Hematopoietic multipotent progenitor cell treated with erythropoietin and hydrocortisone succinate and interleukin-3 and kit ligand, for 6 days (in vitro differentiated cells): Measurements from ENCODE around the gene TGIF1.
"Not testable (repeated sequence)": the region's sequence is repeated elsewhere in the genome, so short reads cannot be mapped to it uniquely, and the experiment has no call there.

Source experiments
- DNase-seq: peaks from one replicate; pipeline ENCODE4 v3.0.0-alpha.2; 2015

Gene TGIF1

DNA sequence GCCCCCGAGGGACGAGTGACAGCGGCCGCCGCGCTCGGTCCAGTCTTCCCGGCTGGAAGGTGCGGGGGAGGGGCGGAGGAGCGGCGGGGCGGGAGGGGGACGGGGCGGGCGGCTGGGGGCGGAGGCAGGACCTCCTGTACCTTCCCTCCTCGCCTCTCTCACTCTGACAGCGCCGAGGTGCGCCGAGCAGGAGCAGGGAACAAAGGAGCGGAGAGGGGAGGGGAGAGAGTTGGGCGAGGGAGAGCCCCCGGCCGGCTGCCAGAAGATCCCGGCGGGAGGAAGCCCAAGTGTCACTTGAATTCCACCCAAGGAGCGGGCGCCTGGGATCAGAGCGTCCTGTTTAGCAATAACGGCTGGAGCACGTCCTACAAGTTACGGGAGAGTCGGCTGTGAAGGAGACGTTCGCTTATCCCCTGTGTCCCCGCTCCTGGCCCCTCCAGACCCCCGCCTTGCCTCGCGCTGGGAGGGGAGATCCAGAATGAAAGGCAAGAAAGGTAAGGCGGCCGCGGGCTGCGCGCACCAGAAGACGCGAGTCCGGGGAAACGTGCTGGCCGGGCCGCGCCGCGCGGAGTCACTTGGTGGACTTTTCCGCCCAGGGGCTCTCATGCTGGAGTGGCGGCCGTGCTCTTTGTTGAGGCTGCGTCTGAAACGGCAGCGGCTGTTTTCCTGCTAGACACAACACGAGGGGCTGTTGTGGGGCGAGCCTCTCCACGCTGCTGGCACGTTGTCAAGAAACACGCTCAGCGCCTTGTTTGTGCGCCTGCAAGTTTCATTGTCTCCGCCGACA is at the start of gene TGIF1:
TGIF1 (plus strand) TSS at position 161 of the 787 bp plus-strand sequence; CDS start at position 479, 318 bp downstream.
- DNase-seq, result peak; percentile 82

GRCh38 chr18:3400567-3401296 is 49.2 kb upstream of the TGIF1 start:
- DNase-seq, result no peak

DNA sequence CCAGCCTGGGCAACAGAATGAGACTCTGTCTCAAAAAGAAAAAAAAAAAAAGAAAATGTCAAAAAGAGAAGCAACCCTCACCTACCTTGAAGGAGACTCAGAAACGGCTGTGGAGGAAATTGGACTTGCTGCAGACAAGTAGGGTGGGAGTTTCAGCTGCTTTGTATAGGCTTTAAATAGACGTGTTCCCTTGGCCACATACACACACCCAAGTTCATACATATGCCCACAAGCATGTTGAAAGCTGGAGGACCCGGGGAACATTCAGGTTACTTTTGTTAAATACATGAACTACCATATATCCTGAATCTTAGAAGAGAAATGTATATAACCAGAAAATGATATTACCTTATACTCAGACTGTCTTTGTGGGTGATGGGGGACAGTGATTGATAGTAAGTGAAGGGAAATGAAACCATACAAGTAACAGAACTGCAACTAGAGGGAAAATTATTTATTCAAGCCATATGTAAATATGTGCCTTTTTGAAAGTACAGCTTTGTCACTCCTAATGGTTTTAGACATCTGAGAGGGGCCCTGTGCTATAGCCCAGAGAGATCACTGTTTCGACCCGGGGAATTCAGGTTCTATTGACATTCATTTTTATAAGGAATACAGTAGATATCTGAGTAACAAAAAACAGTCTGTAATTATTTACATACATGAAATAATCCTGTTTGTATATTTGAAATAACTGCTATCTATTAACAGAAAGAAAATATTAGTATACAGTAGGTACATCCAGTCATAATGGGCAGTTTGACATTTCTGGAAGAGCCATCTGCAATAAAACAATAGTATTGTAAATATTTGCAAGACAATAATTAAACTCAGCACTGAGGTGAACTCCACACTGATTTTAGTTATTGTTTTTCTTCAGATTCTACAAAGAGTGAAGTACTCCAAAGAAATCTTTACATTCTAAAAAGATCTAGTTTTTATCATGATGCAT is 48.0 kb upstream of the TGIF1 start:
- DNase-seq, result no peak

DNA sequence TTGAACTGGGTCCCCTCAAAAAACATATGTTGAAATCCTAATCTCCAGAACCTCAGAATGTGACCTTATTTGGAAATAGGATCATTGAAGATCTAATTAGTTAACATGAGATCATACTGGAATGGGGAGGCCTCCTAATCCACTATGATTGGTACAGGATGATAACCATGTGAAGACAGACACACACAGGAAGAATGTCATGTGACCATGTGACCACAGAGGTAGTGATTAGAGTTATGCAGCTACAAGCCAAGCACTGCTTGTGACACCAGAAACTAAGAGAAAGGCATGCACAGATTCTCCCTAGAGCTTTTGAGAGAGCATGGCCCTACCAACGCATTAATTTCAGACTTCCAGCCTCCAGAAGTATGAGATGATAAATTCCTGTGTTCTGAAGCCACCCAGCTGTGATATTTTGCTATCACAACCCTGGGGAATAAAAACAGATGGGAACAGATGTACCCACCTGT is 47.0 kb upstream of the TGIF1 start:
- peak; percentile 41 for DNase-seq

DNA sequence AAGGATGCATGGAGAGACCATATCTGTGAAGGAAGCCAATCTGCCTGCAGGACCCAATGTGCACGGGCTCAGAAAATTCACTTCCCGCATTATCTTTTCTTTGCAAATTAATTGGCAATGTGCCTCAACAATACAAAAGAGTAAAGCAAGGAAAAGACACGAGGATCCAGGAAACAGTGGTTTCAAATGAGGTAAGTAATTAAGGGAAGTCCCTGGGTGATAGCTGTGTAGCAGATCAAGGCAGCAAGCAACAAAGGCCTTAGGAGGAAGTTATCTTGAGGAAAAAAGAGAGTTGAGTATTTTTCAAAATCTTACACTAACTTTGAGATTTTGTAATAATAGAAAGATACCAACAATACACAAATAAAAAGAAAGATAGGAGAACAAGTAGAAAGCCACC is 44.3 kb upstream of the TGIF1 start:
- DNase-seq, result peak; percentile 35

- no peak for DNase-seq
These were observed 41.9 kb upstream of the TGIF1 start for GRCh38 chr18:3408107-3408506.

DNA sequence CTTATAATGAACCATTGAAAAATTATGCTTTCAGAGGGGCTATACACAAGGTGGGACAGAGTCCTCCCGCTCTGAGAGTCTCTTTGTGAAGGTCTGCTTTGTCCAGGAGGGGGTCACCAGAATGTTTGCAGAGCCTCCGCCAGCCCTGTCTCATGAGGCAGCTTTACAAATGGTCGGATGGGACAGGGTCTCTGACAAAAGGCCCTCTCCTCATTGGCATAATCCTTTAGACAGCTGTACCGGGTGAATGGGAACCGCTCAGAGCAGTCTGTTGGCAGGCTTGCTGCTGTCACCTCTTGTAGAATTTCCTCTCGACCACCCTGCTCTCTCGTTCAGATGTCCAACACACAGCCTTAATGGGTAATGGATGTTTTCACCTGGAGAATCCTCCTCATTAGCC is 40.2 kb upstream of the TGIF1 start:
- no peak for DNase-seq

DNA sequence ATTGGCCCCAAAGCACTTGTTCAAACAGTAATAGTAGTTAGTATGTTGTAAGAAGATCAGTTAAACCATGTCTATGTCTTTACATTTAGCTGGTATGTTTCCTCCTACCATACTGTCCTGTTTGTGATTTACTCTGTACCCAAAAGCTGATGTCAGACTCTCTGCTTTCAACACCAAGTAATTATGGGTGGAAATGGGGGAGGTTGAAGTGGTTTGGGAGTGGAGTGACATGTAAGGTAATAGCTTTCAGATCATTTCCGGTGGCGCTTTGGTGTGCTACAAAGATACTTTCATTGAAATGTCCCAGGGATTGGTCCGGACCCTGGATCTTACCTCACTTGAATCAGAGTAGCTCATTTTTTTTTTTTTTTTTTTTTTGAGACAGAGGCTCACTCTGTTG is 39.7 kb upstream of the TGIF1 start:
- no peak for DNase-seq

DNA sequence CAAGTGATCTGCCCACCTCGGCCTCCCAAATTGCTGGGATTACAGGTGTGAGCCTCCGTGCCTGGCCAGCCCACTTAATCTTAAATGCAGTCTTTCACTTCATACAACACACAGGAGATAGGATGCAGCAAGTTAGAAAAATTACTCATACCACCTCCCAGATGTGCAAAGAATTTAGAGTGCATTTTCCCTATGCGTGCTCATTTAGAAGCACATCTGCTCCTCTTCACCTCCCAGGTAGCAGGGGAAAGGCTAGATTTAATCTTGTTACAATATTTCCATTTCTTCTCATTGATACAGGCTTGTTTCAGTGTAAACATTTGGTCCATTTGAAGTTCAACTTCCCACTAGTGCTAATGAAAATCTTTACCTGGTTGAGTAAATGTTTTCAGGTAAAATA is 39.1 kb upstream of the TGIF1 start:
- not testable (repeated sequence) for DNase-seq

GRCh38 chr18:3411327-3411726 is 38.6 kb upstream of the TGIF1 start:
- DNase-seq, result no peak

DNA sequence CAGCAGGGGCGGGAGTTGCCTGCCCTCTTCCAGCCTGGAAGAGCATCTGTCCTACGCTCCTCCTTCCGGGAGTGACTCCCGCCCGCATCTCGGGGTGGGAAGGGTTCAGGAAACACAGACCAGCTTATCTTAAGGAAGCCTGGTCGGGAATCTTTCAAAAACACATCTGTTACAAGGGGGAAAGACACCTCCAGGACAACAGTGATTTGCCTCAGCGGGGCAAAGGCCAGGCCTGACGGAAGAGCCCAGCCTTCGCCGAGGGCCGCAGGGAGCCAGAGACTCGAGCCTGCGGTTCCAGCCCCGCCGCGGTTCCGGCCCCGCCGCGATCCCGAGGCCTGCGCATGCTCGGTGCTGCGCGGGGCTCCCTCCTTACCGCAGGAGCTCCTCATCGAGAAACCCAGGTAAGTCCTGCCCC is 38.1 kb upstream of the TGIF1 start:
- peak; percentile 15 for DNase-seq

DNA sequence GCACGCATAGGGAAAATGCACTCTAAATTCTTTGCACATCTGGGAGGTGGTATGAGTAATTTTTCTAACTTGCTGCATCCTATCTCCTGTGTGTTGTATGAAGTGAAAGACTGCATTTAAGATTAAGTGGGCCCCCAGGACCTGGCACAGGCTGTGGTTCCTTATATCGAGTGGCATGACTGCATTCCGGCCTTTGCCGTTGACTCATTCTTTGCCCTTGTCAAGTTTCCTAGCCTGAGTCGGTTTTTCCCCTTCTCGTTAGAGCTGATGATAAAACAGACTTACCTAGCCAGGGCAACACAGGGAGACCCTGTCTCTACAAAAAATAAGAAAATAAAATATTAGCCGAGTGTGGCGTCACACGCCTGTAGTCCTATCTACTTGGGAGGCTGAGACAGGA is 37.4 kb upstream of the TGIF1 start:
- not testable (repeated sequence) for DNase-seq

DNA sequence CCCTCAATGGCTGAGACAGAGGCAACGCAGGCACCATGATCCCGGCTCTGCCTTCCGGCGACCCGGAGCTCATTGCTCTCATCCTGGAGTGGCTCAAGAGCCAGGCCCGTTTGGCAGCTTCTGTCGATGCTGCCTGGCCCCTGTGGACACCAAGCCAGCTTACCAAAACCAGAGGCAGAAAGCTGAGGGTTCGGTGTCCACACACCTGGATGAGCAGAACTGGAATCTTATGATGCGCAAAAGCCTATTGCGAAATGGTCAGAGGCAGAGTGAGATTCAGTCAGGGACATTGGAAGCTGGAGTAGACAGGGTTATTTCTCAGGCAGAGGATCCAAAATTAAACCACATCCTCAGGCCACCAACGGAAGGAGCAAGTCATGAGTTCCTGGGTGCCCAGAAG is 34.9 kb upstream of the TGIF1 start:
- DNase-seq, result no peak

DNA sequence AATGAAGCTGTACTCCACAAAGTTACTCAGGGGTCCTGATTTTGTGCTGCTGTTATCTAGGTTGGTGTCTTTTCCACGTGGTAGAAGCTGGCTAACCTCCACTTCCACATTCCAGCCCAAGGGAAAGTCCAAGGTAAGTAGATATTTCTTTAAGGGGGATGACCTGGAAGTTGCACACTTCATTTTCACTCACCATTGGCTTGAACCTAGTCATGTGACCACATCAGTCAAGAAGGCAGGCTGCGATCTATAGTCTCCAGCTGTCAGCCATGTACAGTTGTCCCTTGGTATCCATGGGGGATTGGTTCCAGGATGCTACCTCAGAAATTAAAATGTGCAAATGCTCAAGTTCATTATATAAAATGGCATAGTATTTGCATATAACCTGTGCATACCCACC is 31.9 kb upstream of the TGIF1 start:
- no peak for DNase-seq

- no peak for DNase-seq
These were observed 29.1 kb upstream of the TGIF1 start for GRCh38 chr18:3420919-3421279.

DNA sequence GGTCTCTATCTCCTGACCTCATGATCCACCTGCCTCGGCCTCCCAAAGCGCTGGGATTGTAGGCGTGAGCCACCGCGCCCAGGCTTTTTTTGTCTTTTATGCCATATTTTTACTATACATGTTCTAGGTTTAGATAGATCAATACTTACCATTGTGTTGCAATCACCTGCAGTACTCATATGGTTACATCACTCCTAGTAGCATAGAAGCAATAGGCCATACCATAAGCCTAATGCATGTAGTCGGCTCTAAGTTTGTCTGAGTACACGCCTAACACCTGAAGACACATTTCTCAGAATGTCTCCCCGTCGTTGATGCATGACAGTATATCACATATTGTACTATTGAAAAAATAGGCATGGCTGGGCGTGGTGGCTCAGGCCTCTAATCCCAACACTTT is 27.1 kb upstream of the TGIF1 start:
- DNase-seq, result no peak

DNA sequence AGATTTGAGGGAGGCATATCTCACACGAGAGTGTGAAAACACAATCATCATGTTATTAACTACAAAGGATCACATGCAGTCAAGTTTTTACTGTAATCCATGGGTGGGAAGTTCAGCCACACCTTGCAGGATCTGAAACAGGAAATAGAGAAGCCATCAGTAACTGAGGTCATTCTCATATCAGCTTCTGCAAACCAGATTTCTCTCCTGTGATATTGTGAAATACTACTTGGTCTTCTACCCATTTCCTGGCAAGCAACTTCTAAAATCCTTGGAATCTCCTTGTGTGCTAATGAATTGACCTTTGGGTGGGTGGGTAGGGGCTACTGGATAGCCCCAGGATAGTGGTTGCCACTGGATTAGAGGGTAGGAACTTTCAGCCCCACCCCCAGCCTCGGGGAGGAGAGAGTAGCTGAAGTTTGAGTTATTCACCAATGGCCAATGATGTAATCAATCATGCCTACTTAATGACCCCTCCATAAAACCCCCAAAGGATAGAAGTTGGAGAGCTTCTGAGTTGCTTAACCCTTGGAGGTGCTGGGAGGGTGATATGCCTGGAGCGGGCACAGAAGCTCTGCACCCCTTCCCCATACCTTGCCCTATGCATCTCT is 25.6 kb upstream of the TGIF1 start:
- no peak for DNase-seq

- DNase-seq, result no peak
These were observed 24.9 kb upstream of the TGIF1 start for GRCh38 chr18:3425030-3425429.

GRCh38 chr18:3425446-3425845 is 24.5 kb upstream of the TGIF1 start:
- peak; percentile 57 for DNase-seq

DNA sequence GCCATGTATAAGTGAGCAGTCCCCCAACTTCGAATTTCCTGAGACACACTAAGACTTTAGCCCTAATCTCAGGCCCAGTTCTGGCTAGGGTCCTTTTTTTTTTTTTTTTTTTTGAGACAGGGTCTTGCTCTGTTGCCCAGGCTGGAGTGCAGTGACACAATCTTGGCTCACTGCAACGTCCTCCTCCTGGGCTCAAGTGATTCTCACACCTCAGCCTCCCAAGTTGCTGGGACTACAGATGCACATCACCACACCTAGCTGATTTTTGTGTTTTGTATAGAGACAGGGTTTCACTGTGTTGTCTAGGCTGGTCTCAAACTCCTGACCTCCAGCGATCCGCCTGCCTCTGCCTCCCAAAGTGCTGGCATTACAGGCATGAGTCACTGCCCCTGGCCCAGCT is 23.9 kb upstream of the TGIF1 start:
- DNase-seq, result no peak

DNA sequence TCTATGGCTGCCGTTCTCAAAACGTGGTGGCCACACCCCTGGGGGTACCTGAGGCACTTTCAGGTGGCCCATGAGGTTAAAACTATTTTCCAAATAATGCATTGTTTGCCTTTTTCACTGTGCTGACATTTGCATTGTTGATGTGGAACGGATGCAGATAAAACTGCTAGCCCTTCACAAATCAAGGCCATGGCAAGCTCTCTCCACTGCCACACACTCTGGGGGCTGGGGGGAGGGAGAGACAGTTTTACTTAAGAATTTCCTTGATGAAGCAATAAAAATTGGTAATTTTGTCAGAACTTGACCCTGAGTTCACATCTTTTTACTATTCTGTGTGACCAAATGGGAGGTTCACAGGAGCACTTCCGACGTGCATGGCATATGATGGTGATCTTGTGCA is 22.0 kb upstream of the TGIF1 start:
- no peak for DNase-seq

- no peak for DNase-seq
These were observed 20.9 kb upstream of the TGIF1 start for GRCh38 chr18:3429121-3429520.

- DNase-seq, result no peak
These were observed 15.3 kb upstream of the TGIF1 start for GRCh38 chr18:3434685-3435084.
